Measurements from ENCODE around the gene NMNAT2.

The NMNAT2 gene

GRCh38 chr1:183247484-183247883, 170.7 kb downstream of the NMNAT2 start:
- no peak for ATAC-seq
- no peak for TF ChIP-seq CSDC2 (CRISPR knock-in tag; IDR thresholded peaks at IDR 0.05)
- TF ChIP-seq PATZ1 (CRISPR knock-in tag; IDR thresholded peaks at IDR 0.05; ENCODE audit: borderline replicate concordance): no peak
- TF ChIP-seq ZC3H10 (CRISPR knock-in tag; IDR thresholded peaks at IDR 0.05): no peak
- TF ChIP-seq ESRRG (CRISPR knock-in tag; IDR thresholded peaks at IDR 0.05): no peak
- no peak for TF ChIP-seq ZFP3 (CRISPR knock-in tag; IDR thresholded peaks at IDR 0.05)
- no peak for TF ChIP-seq ISL1 (CRISPR knock-in tag; IDR thresholded peaks at IDR 0.05)
- TF ChIP-seq ZFP30 (CRISPR knock-in tag; IDR thresholded peaks at IDR 0.05): no peak
- TF ChIP-seq TOX (CRISPR knock-in tag; IDR thresholded peaks at IDR 0.05; ENCODE audit: borderline replicate concordance): no peak

GRCh38 chr1:183247066-183247465, 171.1 kb downstream of the NMNAT2 start:
- ATAC-seq: no peak
- no peak for TF ChIP-seq ARNTL (CRISPR knock-in tag; IDR thresholded peaks at IDR 0.05; ENCODE audit: borderline replicate concordance, low read depth)
- TF ChIP-seq GLIS3 (CRISPR knock-in tag; IDR thresholded peaks at IDR 0.05): no peak
- TF ChIP-seq ZC3H10 (CRISPR knock-in tag; IDR thresholded peaks at IDR 0.05): no peak
- TF ChIP-seq OSR1 (CRISPR knock-in tag; IDR thresholded peaks at IDR 0.05): no peak
- no peak for TF ChIP-seq ZNF70 (CRISPR knock-in tag; IDR thresholded peaks at IDR 0.05)
- no peak for TF ChIP-seq RARB (CRISPR knock-in tag; IDR thresholded peaks at IDR 0.05)
- TF ChIP-seq POU6F1 (CRISPR knock-in tag; IDR thresholded peaks at IDR 0.05; ENCODE audit: borderline replicate concordance, low read depth): no peak
- no peak for TF ChIP-seq BACH2 (CRISPR knock-in tag; IDR thresholded peaks at IDR 0.05; ENCODE audit: borderline replicate concordance)
- TF ChIP-seq ZFP3 (CRISPR knock-in tag; IDR thresholded peaks at IDR 0.05): no peak
- no peak for TF ChIP-seq ISL1 (CRISPR knock-in tag; IDR thresholded peaks at IDR 0.05)
- TF ChIP-seq PPARA (CRISPR knock-in tag; IDR thresholded peaks at IDR 0.05; ENCODE audit: borderline replicate concordance): no peak
- no peak for TF ChIP-seq ZFP30 (CRISPR knock-in tag; IDR thresholded peaks at IDR 0.05)
- no peak for TF ChIP-seq PATZ1 (CRISPR knock-in tag; IDR thresholded peaks at IDR 0.05; ENCODE audit: borderline replicate concordance)
- TF ChIP-seq CREB5 (CRISPR knock-in tag; IDR thresholded peaks at IDR 0.05; ENCODE audit: low read depth): no peak
- no peak for TF ChIP-seq CSDC2 (CRISPR knock-in tag; IDR thresholded peaks at IDR 0.05)
- TF ChIP-seq TCF4 (CRISPR knock-in tag; IDR thresholded peaks at IDR 0.05; ENCODE audit: borderline replicate concordance): no peak
- TF ChIP-seq ZNF8 (CRISPR knock-in tag; IDR thresholded peaks at IDR 0.05): no peak

GRCh38 chr1:183246436-183246835, 171.7 kb downstream of the NMNAT2 start:
- ATAC-seq: no peak
- TF ChIP-seq RARB (CRISPR knock-in tag; IDR thresholded peaks at IDR 0.05) (no peak), ZC3H10 (CRISPR knock-in tag; IDR thresholded peaks at IDR 0.05) (no peak), ISL1 (CRISPR knock-in tag; IDR thresholded peaks at IDR 0.05) (no peak)

- ATAC-seq: no peak
- no peak for TF ChIP-seq TCF4 (CRISPR knock-in tag; IDR thresholded peaks at IDR 0.05; ENCODE audit: borderline replicate concordance)
- TF ChIP-seq GLIS3 (CRISPR knock-in tag; IDR thresholded peaks at IDR 0.05): no peak
- no peak for TF ChIP-seq PPARA (CRISPR knock-in tag; IDR thresholded peaks at IDR 0.05; ENCODE audit: borderline replicate concordance)
- TF ChIP-seq ARNTL (CRISPR knock-in tag; IDR thresholded peaks at IDR 0.05; ENCODE audit: borderline replicate concordance, low read depth): no peak
- TF ChIP-seq ZNF565 (CRISPR knock-in tag; conservative IDR thresholded peaks at IDR 0.05; ENCODE audit: low read depth): no peak
- no peak for TF ChIP-seq ZNF8 (CRISPR knock-in tag; IDR thresholded peaks at IDR 0.05)
- TF ChIP-seq TOX (CRISPR knock-in tag; IDR thresholded peaks at IDR 0.05; ENCODE audit: borderline replicate concordance): no peak
- no peak for TF ChIP-seq ZC3H10 (CRISPR knock-in tag; IDR thresholded peaks at IDR 0.05)
- TF ChIP-seq ESRRG (CRISPR knock-in tag; IDR thresholded peaks at IDR 0.05): no peak
- no peak for TF ChIP-seq ZFP30 (CRISPR knock-in tag; IDR thresholded peaks at IDR 0.05)
Observed at GRCh38 chr1:183245357-183245756, 172.8 kb downstream of the NMNAT2 start.

Measured in SK-N-SH treated with all-trans-retinoic acid at 6 μM for 48 hours (cell line).